IMR-90 (cell line): ENCODE results near the gene OR4E2. TPM values are rescaled to one million over a fixed set of nuclear protein-coding genes. Genes with fewer than 3 reads are reported as not detected.

Source experiments
- ATAC-seq: fragments of 200-7000 bp; cut with Tn5 transposase; 2 replicates; pipeline ENCODE4 v1.9.1; 2020; ENCODE audit warnings: low read depth, mild to moderate bottlenecking, moderate library complexity
- BruUV-seq: library from RNA; stranded (reverse); fragments of 400-500 nt; replicated peaks from 2 replicates; lab custom pipeline; 2021; lab: Mats Ljungman, UMichigan
- CTCF ChIA-PET: fragments of 300-600 bp; formaldehyde crosslinking; extraction: SDS; loops from one replicate; lab custom pipeline; 2021; ENCODE audit warnings: antibody characterized with exemption; lab: Yijun Ruan, JAX
- POLR2A ChIA-PET: fragments of 300-600 bp; sonication (Branson Sonifier 250); formaldehyde crosslinking; loops from one replicate; lab custom pipeline; 2022; ENCODE audit warnings: antibody characterized with exemption; ENCODE audit not compliant: unreplicated experiment; lab: Charles Lee
- DNase-seq: peaks from one replicate; pipeline ENCODE4 v3.0.0; 2013
- H2AFZ ChIP-seq: replicated peaks from 2 replicates; pipeline ENCODE3; 2013; ENCODE audit warnings: low read length, mild to moderate bottlenecking; ENCODE audit not compliant: poor library complexity
- H2AK5ac ChIP-seq: 2 replicates; pipeline ENCODE4 v1.6.1; 2013; ENCODE audit warnings: low read depth, low read length, inconsistent platforms
- H2AK9ac ChIP-seq: replicated peaks from 2 replicates; pipeline ENCODE3; 2013; ENCODE audit warnings: mild to moderate bottlenecking, low read depth, low read length, moderate library complexity; ENCODE audit not compliant: poor library complexity
- H2BK120ac ChIP-seq: 2 replicates; pipeline ENCODE4 v1.6.1; 2013; ENCODE audit warnings: low read depth, low read length, inconsistent platforms
- H2BK15ac ChIP-seq: 3 replicates; pipeline ENCODE4 v1.6.1; 2013; ENCODE audit warnings: low read depth, low read length, inconsistent platforms
- H2BK20ac ChIP-seq: 2 replicates; pipeline ENCODE4 v1.6.1; 2013; ENCODE audit warnings: low read depth, mild to moderate bottlenecking, inconsistent platforms, low read length, moderate library complexity
- H2BK5ac ChIP-seq: 2 replicates; pipeline ENCODE4 v1.6.1; 2013; ENCODE audit warnings: mild to moderate bottlenecking, low read depth, low read length, inconsistent platforms; ENCODE audit not compliant: poor library complexity, severe bottlenecking
- H3K14ac ChIP-seq: replicated peaks from 2 replicates; pipeline ENCODE4 v1.6.1; 2013; ENCODE audit warnings: low read depth, low read length, inconsistent platforms
- H3K18ac ChIP-seq: 2 replicates; pipeline ENCODE4 v1.6.1; 2013; ENCODE audit warnings: low read depth, low read length, control low read depth
- H3K23ac ChIP-seq: 2 replicates; pipeline ENCODE4 v1.6.1; 2013; ENCODE audit warnings: low read depth, low read length, inconsistent platforms
- H3K27ac ChIP-seq: 2 replicates; pipeline ENCODE4 v1.5.1; 2013; ENCODE audit warnings: mild to moderate bottlenecking, control low read depth, low read length; ENCODE audit not compliant: insufficient read depth
- H3K27me3 ChIP-seq: 2 replicates; pipeline ENCODE4 v1.6.1; 2013; ENCODE audit warnings: low read length; ENCODE audit not compliant: control insufficient read depth, insufficient read depth
- H3K36me3 ChIP-seq: 2 replicates; pipeline ENCODE4 v1.6.1; 2013; ENCODE audit warnings: low read length, mixed read lengths; ENCODE audit not compliant: control insufficient read depth, insufficient read depth
- H3K4ac ChIP-seq: 2 replicates; pipeline ENCODE4 v1.6.1; 2013; ENCODE audit warnings: low read depth, low read length, inconsistent platforms
- H3K4me1 ChIP-seq: 2 replicates; pipeline ENCODE4 v1.6.1; 2013; ENCODE audit warnings: low read length, mixed read lengths; ENCODE audit not compliant: control insufficient read depth, insufficient read depth
- H3K4me2 ChIP-seq: 2 replicates; pipeline ENCODE4 v1.6.1; 2013; ENCODE audit warnings: low read depth, mild to moderate bottlenecking, control low read depth, low read length, moderate library complexity
- H3K4me3 ChIP-seq: 2 replicates; pipeline ENCODE4 v1.5.1; 2013; ENCODE audit warnings: low read depth, mild to moderate bottlenecking, control low read depth, low read length, moderate library complexity; ENCODE audit not compliant: insufficient read depth
- H3K56ac ChIP-seq: 2 replicates; pipeline ENCODE4 v1.6.1; 2013; ENCODE audit warnings: low read length, inconsistent platforms; ENCODE audit not compliant: insufficient read depth; ENCODE audit errors: extremely low read depth
- H3K79me1 ChIP-seq, 2 experiments: 2 replicates each; pipeline ENCODE4 v1.6.1; 2013; ENCODE audit warnings: low read length in 2 of 2, inconsistent platforms in 1 of 2, low read depth in 1 of 2
- H3K9ac ChIP-seq: 2 replicates; pipeline ENCODE4 v1.6.1; 2013; ENCODE audit warnings: low read depth, low read length, control low read depth
- H3K9me1 ChIP-seq: 2 replicates; pipeline ENCODE4 v1.6.1; 2013; ENCODE audit warnings: low read length, inconsistent platforms; ENCODE audit not compliant: insufficient read depth
- H3K9me3 ChIP-seq: 2 replicates; pipeline ENCODE4 v1.6.1; 2013; ENCODE audit warnings: low read length; ENCODE audit not compliant: control insufficient read depth, insufficient read depth
- H4K20me1 ChIP-seq: 2 replicates; pipeline ENCODE4 v1.6.1; 2013; ENCODE audit warnings: low read length, inconsistent platforms; ENCODE audit not compliant: insufficient read depth
- H4K5ac ChIP-seq: 2 replicates; pipeline ENCODE4 v1.6.1; 2013; ENCODE audit warnings: mild to moderate bottlenecking, low read depth, low read length, control low read depth
- H4K8ac ChIP-seq, 2 experiments: 2 replicates each; pipeline ENCODE4 v1.6.1; 2013; ENCODE audit warnings: low read depth in 2 of 2, low read length in 2 of 2, control low read depth in 1 of 2, inconsistent platforms in 1 of 2
- H4K91ac ChIP-seq: 2 replicates; pipeline ENCODE4 v1.6.1; 2013; ENCODE audit warnings: low read depth, low read length, inconsistent platforms; ENCODE audit not compliant: insufficient read depth
- CEBPB ChIP-seq: IDR thresholded peaks from 2 replicates; pipeline ENCODE4 v1.6.1; 2012; ENCODE audit warnings: low read depth, low read length, improper control_type of control experiment
- FOS ChIP-seq: fragments of 150-350 bp; IDR thresholded peaks from 2 replicates; pipeline ENCODE4 v1.6.1; 2016; ENCODE audit warnings: low read depth, low read length
- RFX5 ChIP-seq: IDR thresholded peaks from 2 replicates; pipeline ENCODE4 v1.8.0; 2012; ENCODE audit warnings: low read depth, mild to moderate bottlenecking, low read length, moderate library complexity
- WGBS, 2 experiments: methylation state at CpG; one replicate each; pipeline versions ENCODE4 v1.1.5 to v1.1.7; 2013; ENCODE audit warnings: missing lambda C conversion rate in 2 of 2; ENCODE audit not compliant: insufficient read length in 1 of 2; ENCODE audit errors: extremely low coverage in 2 of 2; 5-methylcytosine and 5-hydroxymethylcytosine counted together
- dilution Hi-C: fragments of 300-500 bp; cut with HindIII; formaldehyde crosslinking; loops from one replicate; pipeline ENCODE4 v1.14.3; 2018; ENCODE audit warnings: low sequenced_read_pairs; ENCODE audit not compliant: unreplicated experiment
- in situ Hi-C: fragments of 300-500 bp; cut with MboI; formaldehyde crosslinking; loops from 3 replicates; pipeline ENCODE4 v1.14.3; 2019; ENCODE audit warnings: low sequenced_read_pairs, inconsistent platforms, mixed read lengths
- intact Hi-C: fragments of 100-400 bp; cut with micrococcal nuclease; formaldehyde crosslinking; loops from 2 replicates; pipeline ENCODE4 v1.10.0; 2022
- polyA plus RNA-seq, 3 experiments: library from polyadenylated mRNA; depleted of rRNA; stranded (reverse); fragments of >200 nt; gene quantifications; 2 replicates each; pipeline ENCODE4 v1.2.3, GENCODE V29; 2012; ENCODE audit warnings: low replicate concordance in 1 of 3
- total RNA-seq: library from RNA; depleted of rRNA; stranded (reverse); fragments of >200 nt; gene quantifications from 2 replicates; pipeline ENCODE4 v1.2.3, GENCODE V29; 2012

The OR4E2 gene
- total and polyA plus RNA-seq, 2 of the 4 experiments (the other 2 are of a cell fraction), result not detected

- Histone ChIP-seq H3K36me3 (no peaks in the 10 kb centered on the region), H3K4me3 (no peak overlapping the region), H4K8ac (no peak overlapping the region), H3K9me3 (no peaks in the 10 kb centered on the region), H3K27ac (no peak overlapping the region), H3K18ac (peak overlapping the region; percentile 23; the same call in 1 of the 2 replicates), H2BK5ac (no peak overlapping the region), H4K91ac (no peak overlapping the region), H3K4ac (no peak overlapping the region), H3K14ac (no peak overlapping the region), H3K4me2 (peak overlapping the region; percentile 27; the same call in 1 of the 2 replicates), H2AK9ac (no peak overlapping the region), H2AFZ (no peak overlapping the region), H4K5ac (no peak overlapping the region; the same call in 1 of the 2 replicates), H3K9me1 (no peaks in the 10 kb centered on the region), H2BK15ac (no peak overlapping the region), H4K20me1 (no peaks in the 10 kb centered on the region), H3K23ac (no peak overlapping the region), H3K4me1 (no peaks in the 10 kb centered on the region), H3K9ac (no peak overlapping the region), H3K56ac (no peak overlapping the region), H2BK120ac (no peak overlapping the region), H2BK20ac (no peak overlapping the region), H3K27me3 (no peaks in the 10 kb centered on the region), H2AK5ac (no peak overlapping the region), H3K79me1 (no peaks in the 10 kb centered on the region)
- dilution Hi-C loops, result no loop called here
- intact Hi-C loops, result no loop called here
- WGBS, 2 experiments, result no CpG with 5 or more reads among the region's 2 CpGs
- TF ChIP-seq FOS (peak; percentile 40; the same call in 1 of the 2 replicates), CEBPB (no peak), RFX5 (no peak)
- CTCF ChIA-PET, result no interaction called here
- peak; percentile 24; the same call in 1 of the 2 replicates for ATAC-seq
- POLR2A ChIA-PET, result no interaction called here
- peak; percentile 59 for DNase-seq
- BruUV-seq, result no TSS peak
- in situ Hi-C loops, result no loop called here
Measured at GRCh38 chr14:21680072-21680471, 26.4 kb downstream of the OR4E2 start.
